Activated CD8-positive, alpha-beta T cell treated with anti-CD3 and anti-CD28 coated beads, Interleukin-2, amount 10 ng/mL, durations not matched to agents 7 days and 5 days (primary cell): Measurements from ENCODE around the gene MARVELD1. TPM values are rescaled to one million over a fixed set of nuclear protein-coding genes. Genes with fewer than 3 reads are reported as not detected.

Source experiments
- ATAC-seq: fragments of 150-1000 bp; cut with Tn5 transposase; one replicate; pipeline ENCODE4 v1.10.0; 2021; ENCODE audit warnings: moderate library complexity
- CTCF ChIA-PET: fragments of 350-600 bp; sonication (Branson Sonifier 250); formaldehyde crosslinking; loops from one replicate; lab custom pipeline; 2021; ENCODE audit warnings: antibody characterized with exemption; lab: Charles Lee
- POLR2A ChIA-PET: fragments of 350-600 bp; sonication (Branson Sonifier 250); formaldehyde crosslinking; loops from one replicate; lab custom pipeline; 2021; ENCODE audit warnings: antibody characterized with exemption; lab: Charles Lee
- DNase-seq: peaks from one replicate; pipeline ENCODE4 v3.0.0-alpha.2; 2020
- H3K27ac Mint-ChIP-seq: one replicate; pipeline ENCODE4 v1.8.0; 2021; ENCODE audit warnings: mild to moderate bottlenecking, mixed read lengths
- H3K27me3 Mint-ChIP-seq: one replicate; pipeline ENCODE4 v1.8.0; 2021; ENCODE audit warnings: low read depth, mixed read lengths
- H3K36me3 Mint-ChIP-seq: one replicate; pipeline ENCODE4 v1.8.0; 2021; ENCODE audit warnings: low read depth, mixed read lengths
- H3K4me1 Mint-ChIP-seq: one replicate; pipeline ENCODE4 v1.8.0; 2021; ENCODE audit warnings: low read depth, mixed read lengths
- H3K4me3 Mint-ChIP-seq: one replicate; pipeline ENCODE4 v1.8.0; 2021; ENCODE audit warnings: mild to moderate bottlenecking, mixed read lengths
- H3K9me3 Mint-ChIP-seq: one replicate; pipeline ENCODE4 v1.8.0; 2022; ENCODE audit warnings: mixed read lengths; ENCODE audit not compliant: insufficient read depth
- total RNA-seq, 2 experiments: library from RNA; stranded (reverse); gene quantifications; one replicate each; pipeline ENCODE4 v1.2.3, GENCODE V29; 2021

MARVELD1 gene
- total RNA-seq, 2 experiments from 2014 or later = 2.2 to 2.4 TPM

DNA sequence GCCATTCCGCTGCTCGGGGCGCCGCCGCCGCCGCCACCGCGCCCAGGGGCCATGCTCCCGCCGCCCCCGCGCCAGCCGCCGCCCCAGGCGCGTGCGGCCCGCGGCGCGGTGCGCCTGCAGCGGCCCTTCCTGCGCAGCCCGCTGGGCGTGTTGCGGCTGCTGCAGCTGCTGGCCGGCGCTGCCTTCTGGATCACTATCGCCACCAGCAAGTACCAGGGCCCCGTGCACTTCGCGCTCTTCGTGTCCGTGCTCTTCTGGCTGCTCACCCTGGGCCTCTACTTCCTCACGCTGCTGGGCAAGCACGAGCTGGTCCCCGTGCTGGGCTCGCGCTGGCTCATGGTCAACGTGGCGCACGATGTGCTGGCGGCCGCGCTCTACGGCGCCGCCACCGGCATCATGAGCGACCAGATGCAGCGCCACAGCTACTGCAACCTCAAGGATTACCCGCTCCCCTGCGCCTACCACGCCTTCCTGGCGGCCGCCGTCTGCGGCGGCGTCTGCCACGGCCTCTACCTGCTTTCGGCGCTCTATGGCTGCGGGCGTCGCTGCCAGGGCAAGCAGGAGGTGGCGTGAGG, 383 bp downstream of the MARVELD1 start:
- ATAC-seq = peak; percentile 86
- peaks cover 20% of the 10 kb centered on the region for H3K4me1 Mint-ChIP-seq

DNA sequence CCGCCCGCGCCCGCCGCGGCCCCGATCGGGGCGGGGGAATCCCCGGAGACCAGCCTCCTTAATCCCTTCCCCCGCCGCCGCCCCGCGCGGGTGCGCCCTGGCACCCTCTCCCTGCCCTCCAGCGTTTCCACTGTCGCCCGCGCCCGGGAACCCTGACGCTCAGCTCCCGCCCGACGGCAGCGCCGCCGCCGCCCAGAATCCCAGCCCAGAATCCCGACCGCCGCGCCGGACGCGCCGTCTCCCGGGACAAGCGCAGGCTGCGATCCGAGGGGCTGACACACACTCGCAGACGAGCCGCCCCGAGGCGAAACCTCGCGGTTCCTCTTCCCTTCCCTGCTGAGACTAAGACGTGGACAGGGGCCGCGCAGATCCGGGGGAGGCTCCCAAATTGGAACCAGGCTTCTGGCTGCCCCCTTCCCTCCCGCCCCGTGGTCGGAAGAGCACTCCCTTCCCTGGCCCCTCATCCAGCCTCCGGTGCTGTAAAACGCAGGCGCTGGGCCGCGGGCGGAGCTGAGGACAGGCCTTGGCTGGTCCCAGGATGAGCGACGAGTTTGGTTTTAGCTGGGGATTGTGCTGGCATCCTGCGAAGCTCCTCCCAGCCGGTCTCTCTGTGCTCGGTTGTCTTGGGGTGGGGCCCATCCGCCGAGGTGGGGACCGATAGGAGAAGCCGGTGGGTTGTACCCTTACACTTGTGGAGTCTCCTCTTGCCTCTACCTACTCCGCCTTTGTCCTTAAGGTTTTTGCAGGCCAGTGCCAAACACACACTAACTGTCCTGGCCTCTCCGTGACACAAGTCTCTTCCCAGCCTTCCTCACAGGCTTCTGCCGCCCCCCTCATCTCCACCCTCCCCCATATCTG, 1.1 kb downstream of the MARVELD1 start:
- DNase-seq (peak; percentile 28), ATAC-seq (peak; percentile 38)
- Mint-ChIP-seq H3K4me3 (peak overlapping the region; percentile 98), H3K36me3 (no peaks in the 10 kb centered on the region), H3K4me1 (peaks cover 20% of the 10 kb centered on the region), H3K27ac (peak overlapping the region; percentile 25), H3K9me3 (no peaks in the 10 kb centered on the region), H3K27me3 (peaks cover 24% of the 10 kb centered on the region)
- POLR2A ChIA-PET = interaction anchor here (0.7 to 1.9 kb wide), 5 partner anchors 10 to 48 kb away, joined by 3 to 6 read pairs (median 3); partner anchors contain the start of genes AVPI1 and ZFYVE27
- CTCF ChIA-PET = interaction anchor here (0.9 to 11.1 kb wide), 7 partner anchors 10 to 143 kb away, joined by 3 to 171 read pairs (median 7); partner anchors contain the start of genes ANKRD2, AVPI1 and ZFYVE27

More for the DNA sequence above, 383 bp downstream of the MARVELD1 start:
- POLR2A ChIA-PET = interaction anchor here (0.7 to 1.9 kb wide), 4 partner anchors 10 to 27 kb away, joined by 3 to 6 read pairs (median 3); partner anchors contain the start of genes AVPI1 and ZFYVE27
- peak overlapping the region; percentile 98 for H3K4me3 Mint-ChIP-seq
- peaks cover 29% of the 10 kb centered on the region for H3K27me3 Mint-ChIP-seq
- CTCF ChIA-PET = interaction anchor here (0.9 to 11.1 kb wide), 8 partner anchors 10 to 155 kb away, joined by 3 to 171 read pairs (median 7); partner anchors contain the start of genes ANKRD2, AVPI1 and ZFYVE27
- H3K9me3 Mint-ChIP-seq = no peaks in the 10 kb centered on the region
- H3K36me3 Mint-ChIP-seq = no peaks in the 10 kb centered on the region
- DNase-seq = peak; percentile 64
- H3K27ac Mint-ChIP-seq = peak overlapping the region; percentile 86

GRCh38 chr10:97715259-97715874, 1.8 kb downstream of the MARVELD1 start:
- H3K4me1 Mint-ChIP-seq = peaks cover 20% of the 10 kb centered on the region
- ATAC-seq = no peak
- H3K9me3 Mint-ChIP-seq = no peaks in the 10 kb centered on the region
- ChIA-PET POLR2A (interaction anchor here (1.1 to 1.9 kb wide), 3 partner anchors 9 to 48 kb away, joined by 3 to 6 read pairs (median 3); partner anchors contain the start of gene ZFYVE27), CTCF (interaction anchor here (1.7 to 11.1 kb wide), 6 partner anchors 9 to 39 kb away, joined by 4 to 171 read pairs (median 11); partner anchors contain the start of genes AVPI1 and ZFYVE27)
- no peaks in the 10 kb centered on the region for H3K36me3 Mint-ChIP-seq
- H3K4me3 Mint-ChIP-seq = peak overlapping the region; percentile 98
- no peak for DNase-seq
- no peak overlapping the region for H3K27ac Mint-ChIP-seq
- H3K27me3 Mint-ChIP-seq = peaks cover 24% of the 10 kb centered on the region

DNA sequence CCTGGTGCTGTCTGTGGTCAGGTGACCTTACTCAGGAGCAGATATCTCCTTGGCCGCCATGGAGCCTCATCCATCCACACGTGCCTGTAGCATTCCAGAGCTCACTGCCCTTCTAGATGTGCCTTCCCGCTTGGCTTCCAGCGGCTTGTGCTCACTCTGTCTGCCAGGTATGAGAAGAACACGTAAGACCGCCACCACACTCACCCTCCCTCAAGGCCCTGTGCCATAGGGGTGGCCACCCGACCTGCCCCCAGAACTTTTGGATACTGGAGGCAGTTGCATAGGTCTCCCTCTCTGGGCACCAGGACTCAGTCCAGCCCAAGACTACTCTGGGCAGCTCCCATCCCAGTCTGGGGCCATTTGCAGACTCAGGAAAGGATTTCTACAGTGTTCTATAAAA, 4.1 kb downstream of the MARVELD1 start:
- no peak for ATAC-seq
- no peaks in the 10 kb centered on the region for H3K9me3 Mint-ChIP-seq

DNA sequence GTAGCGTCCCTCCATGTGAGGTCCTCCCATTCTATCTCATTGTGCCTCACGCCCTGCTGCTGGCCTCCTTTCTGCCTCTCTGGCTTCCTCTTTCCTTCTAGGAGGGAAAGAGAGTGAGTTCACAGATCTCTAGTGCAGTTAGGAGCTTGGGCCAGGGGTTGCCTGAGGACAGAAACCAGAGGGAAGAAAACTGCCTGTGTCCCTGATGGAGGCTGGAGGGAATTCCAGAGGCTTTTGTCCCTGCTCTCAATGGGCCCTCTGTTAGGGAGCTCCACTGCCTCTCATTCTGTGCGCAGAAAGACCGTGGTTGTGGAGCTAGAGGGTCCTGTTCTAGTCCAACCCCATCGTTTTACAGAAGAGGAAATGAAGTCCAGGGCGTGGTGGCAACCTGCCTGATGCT, 4.6 kb downstream of the MARVELD1 start:
- Mint-ChIP-seq H3K27me3 (peaks cover 14% of the 10 kb centered on the region), H3K4me1 (peaks cover 15% of the 10 kb centered on the region), H3K9me3 (no peaks in the 10 kb centered on the region), H3K4me3 (no peak overlapping the region), H3K36me3 (no peaks in the 10 kb centered on the region), H3K27ac (no peak overlapping the region)
- POLR2A ChIA-PET = no interaction called here
- no peak for ATAC-seq
- no peak for DNase-seq
- CTCF ChIA-PET = interaction anchor here (1.0 to 11.1 kb wide), 3 partner anchors 9 to 17 kb away, joined by 4 to 171 read pairs (median 7); partner anchors contain the start of gene ZFYVE27

More for the DNA sequence above, 4.1 kb downstream of the MARVELD1 start:
- no peak for DNase-seq
- Mint-ChIP-seq H3K27me3 (peaks cover 19% of the 10 kb centered on the region), H3K36me3 (no peaks in the 10 kb centered on the region), H3K4me3 (no peak overlapping the region), H3K27ac (no peak overlapping the region), H3K4me1 (peaks cover 20% of the 10 kb centered on the region)
- CTCF ChIA-PET = interaction anchor here (1.2 to 11.1 kb wide), 3 partner anchors 15 to 40 kb away, joined by 3 to 171 read pairs (median 19); partner anchors contain the start of gene ZFYVE27
- POLR2A ChIA-PET = interaction anchor here (0.9 to 1.5 kb wide), 2 partner anchors 13 to 19 kb away, joined by 3 to 4 read pairs; partner anchors contain the start of gene ZFYVE27

- ChIA-PET CTCF (interaction anchor here (1.0 to 1.6 kb wide), 2 partner anchors 9 to 17 kb away, joined by 4 to 7 read pairs; no protein-coding TSS in a partner anchor), POLR2A (no interaction called here)
- Mint-ChIP-seq H3K27me3 (peaks cover 14% of the 10 kb centered on the region), H3K4me1 (peaks cover 15% of the 10 kb centered on the region), H3K4me3 (no peak overlapping the region), H3K9me3 (no peaks in the 10 kb centered on the region), H3K27ac (no peak overlapping the region), H3K36me3 (no peaks in the 10 kb centered on the region)
- ATAC-seq (no peak), DNase-seq (no peak)
Observed at GRCh38 chr10:97718659-97719142, 5.2 kb downstream of the MARVELD1 start.

DNA sequence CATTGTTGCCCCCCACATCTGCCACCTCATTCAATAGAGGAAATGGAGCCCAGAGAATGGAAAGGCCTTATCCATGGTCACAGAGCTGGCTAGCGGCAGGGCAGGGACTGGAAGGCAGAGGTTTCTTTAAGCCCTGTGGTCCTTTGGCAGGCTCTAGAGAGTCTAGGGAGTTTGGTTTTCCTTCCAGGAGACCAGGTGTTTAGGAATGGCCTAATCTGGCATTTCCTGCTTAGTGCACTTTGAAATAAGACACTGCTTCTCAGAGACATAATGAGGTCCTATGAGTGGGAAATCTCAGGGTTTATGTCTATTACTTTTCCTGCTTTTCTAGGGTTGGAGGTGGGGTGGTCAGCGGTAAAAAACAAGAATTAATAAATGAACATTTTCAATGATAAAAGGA, 6.1 kb downstream of the MARVELD1 start:
- no peak for ATAC-seq
- DNase-seq = no peak
- Mint-ChIP-seq H3K27ac (no peak overlapping the region), H3K36me3 (no peaks in the 10 kb centered on the region), H3K4me1 (peaks cover 9% of the 10 kb centered on the region), H3K9me3 (no peaks in the 10 kb centered on the region), H3K4me3 (no peak overlapping the region), H3K27me3 (peaks cover 15% of the 10 kb centered on the region)
- ChIA-PET CTCF (interaction anchor here (1.2 to 1.6 kb wide), 3 partner anchors 18 to 322 kb away, joined by 3 to 7 read pairs (median 3); no protein-coding TSS in a partner anchor), POLR2A (no interaction called here)

GRCh38 chr10:97721871-97722780, 8.6 kb downstream of the MARVELD1 start:
- Mint-ChIP-seq H3K4me3 (no peak overlapping the region), H3K4me1 (no peaks in the 10 kb centered on the region), H3K27ac (no peak overlapping the region), H3K27me3 (peaks cover 13% of the 10 kb centered on the region), H3K9me3 (no peaks in the 10 kb centered on the region), H3K36me3 (no peaks in the 10 kb centered on the region)
- CTCF ChIA-PET = no interaction called here
- DNase-seq (no peak), ATAC-seq (no peak)
- POLR2A ChIA-PET = no interaction called here

GRCh38 chr10:97723001-97723400, 9.5 kb downstream of the MARVELD1 start:
- H3K27me3 Mint-ChIP-seq = peaks cover 10% of the 10 kb centered on the region
- no peak for ATAC-seq

DNA sequence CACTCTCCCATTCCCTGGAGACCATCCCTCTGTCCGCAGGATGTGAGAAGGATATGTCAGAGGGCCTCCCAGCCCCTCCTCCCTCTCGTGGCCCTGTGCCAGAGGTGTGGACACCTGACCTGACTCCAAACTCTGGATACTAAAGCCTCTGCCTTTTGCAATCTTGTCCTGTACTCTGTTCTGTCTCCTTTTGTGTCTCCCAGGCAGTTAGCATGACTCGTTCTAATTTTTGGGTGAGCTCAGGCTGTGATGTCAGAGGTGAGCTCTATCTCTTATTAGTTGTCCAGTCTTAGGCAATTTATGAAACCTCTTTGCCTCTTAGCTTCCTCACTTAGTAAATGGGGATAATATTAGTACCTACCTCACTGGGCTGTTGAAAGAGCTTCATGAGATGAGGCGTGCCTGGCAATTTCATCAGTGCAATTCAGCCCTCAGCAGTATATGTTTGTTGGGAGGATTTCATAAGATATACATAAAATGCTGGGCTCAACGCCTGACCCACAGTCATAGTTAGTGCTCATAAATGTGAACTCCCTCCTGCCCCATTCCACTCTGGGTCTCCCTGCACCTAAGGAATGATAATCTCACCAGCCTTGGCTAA, 10.9 kb downstream of the MARVELD1 start:
- ChIA-PET POLR2A (interaction anchor here (2.2 kb wide), 1 partner anchor 10 kb away, joined by 6 read pairs; the partner anchor contains the start of gene MARVELD1), CTCF (interaction anchor here (1.2 to 5.0 kb wide), 6 partner anchors 10 to 303 kb away, joined by 3 to 38 read pairs (median 7); partner anchors contain the start of genes MARVELD1 and ZFYVE27)
- Mint-ChIP-seq H3K9me3 (no peaks in the 10 kb centered on the region), H3K27me3 (peaks cover 10% of the 10 kb centered on the region), H3K4me3 (no peak overlapping the region), H3K4me1 (no peaks in the 10 kb centered on the region), H3K27ac (no peak overlapping the region), H3K36me3 (no peaks in the 10 kb centered on the region)
- ATAC-seq = no peak
- no peak for DNase-seq

More at GRCh38 chr10:97723001-97723400, 9.5 kb downstream of the MARVELD1 start:
- POLR2A ChIA-PET = no interaction called here
- H3K4me1 Mint-ChIP-seq = no peaks in the 10 kb centered on the region
- H3K9me3 Mint-ChIP-seq = no peaks in the 10 kb centered on the region
- H3K36me3 Mint-ChIP-seq = no peaks in the 10 kb centered on the region
- no peak overlapping the region for H3K4me3 Mint-ChIP-seq
- no peak for DNase-seq
- H3K27ac Mint-ChIP-seq = no peak overlapping the region
- CTCF ChIA-PET = interaction anchor here (1.9 to 5.0 kb wide), 2 partner anchors 13 to 22 kb away, joined by 11 to 38 read pairs; no protein-coding TSS in a partner anchor
